KMS-11 (cell line): ENCODE measurements around the gene CHD5.
"Not testable (repeated sequence)": the region's sequence is repeated elsewhere in the genome, so short reads cannot be mapped to it uniquely, and the experiment has no call there.

Source experiments
- H2AFZ ChIP-seq: fragments of 200-600 bp; sonication (generic); 2 replicates; pipeline ENCODE4 v1.6.1; 2016; ENCODE audit warnings: antibody characterized with exemption, mixed run types, low read depth
- H3K27ac ChIP-seq: fragments of 200-600 bp; sonication (generic); 2 replicates; pipeline ENCODE4 v1.6.1; 2016; ENCODE audit warnings: mild to moderate bottlenecking, mixed run types
- H3K27me3 ChIP-seq: fragments of 200-600 bp; sonication (generic); 2 replicates; pipeline ENCODE4 v1.6.1; 2017; ENCODE audit warnings: mild to moderate bottlenecking, low read depth, mixed run types, moderate library complexity; ENCODE audit not compliant: insufficient read depth
- H3K36me3 ChIP-seq: fragments of 200-600 bp; sonication (generic); 2 replicates; pipeline ENCODE4 v1.6.1; 2017; ENCODE audit warnings: mild to moderate bottlenecking, mixed run types; ENCODE audit not compliant: insufficient read depth
- H3K4me1 ChIP-seq: fragments of 200-600 bp; sonication (generic); 2 replicates; pipeline ENCODE4 v1.6.1; 2016; ENCODE audit warnings: mild to moderate bottlenecking, low read depth, mixed run types; ENCODE audit not compliant: poor library complexity, severe bottlenecking
- H3K4me2 ChIP-seq: fragments of 200-600 bp; sonication (generic); 2 replicates; pipeline ENCODE4 v1.7.0; 2016; ENCODE audit warnings: mild to moderate bottlenecking, mixed run types
- H3K4me3 ChIP-seq: fragments of 200-600 bp; sonication (generic); IDR thresholded peaks from 2 replicates; pipeline ENCODE4 v1.6.1; 2017; ENCODE audit warnings: low read depth, low read length, mixed read lengths; ENCODE audit not compliant: insufficient read depth
- H3K79me2 ChIP-seq: fragments of 200-600 bp; sonication (generic); 2 replicates; pipeline ENCODE4 v1.6.1; 2016; ENCODE audit warnings: low read depth, mixed run types; ENCODE audit not compliant: insufficient read depth
- H3K9ac ChIP-seq: fragments of 200-600 bp; sonication (generic); 2 replicates; pipeline ENCODE4 v1.6.1; 2016; ENCODE audit warnings: mild to moderate bottlenecking, mixed run types
- H4K20me1 ChIP-seq: fragments of 200-600 bp; sonication (generic); 2 replicates; pipeline ENCODE4 v1.6.1; 2016; ENCODE audit warnings: mild to moderate bottlenecking, mixed run types; ENCODE audit not compliant: insufficient read depth
- TF ChIP-seq, protein P1 (sequence below): fragments of 200-600 bp; sonication (generic); conservative IDR thresholded peaks from 2 replicates; pipeline ENCODE4 v1.6.1; 2017; ENCODE audit warnings: low read depth, mild to moderate bottlenecking, antibody characterized with exemption, low read length, moderate library complexity, mixed read lengths

The CHD5 gene

DNA sequence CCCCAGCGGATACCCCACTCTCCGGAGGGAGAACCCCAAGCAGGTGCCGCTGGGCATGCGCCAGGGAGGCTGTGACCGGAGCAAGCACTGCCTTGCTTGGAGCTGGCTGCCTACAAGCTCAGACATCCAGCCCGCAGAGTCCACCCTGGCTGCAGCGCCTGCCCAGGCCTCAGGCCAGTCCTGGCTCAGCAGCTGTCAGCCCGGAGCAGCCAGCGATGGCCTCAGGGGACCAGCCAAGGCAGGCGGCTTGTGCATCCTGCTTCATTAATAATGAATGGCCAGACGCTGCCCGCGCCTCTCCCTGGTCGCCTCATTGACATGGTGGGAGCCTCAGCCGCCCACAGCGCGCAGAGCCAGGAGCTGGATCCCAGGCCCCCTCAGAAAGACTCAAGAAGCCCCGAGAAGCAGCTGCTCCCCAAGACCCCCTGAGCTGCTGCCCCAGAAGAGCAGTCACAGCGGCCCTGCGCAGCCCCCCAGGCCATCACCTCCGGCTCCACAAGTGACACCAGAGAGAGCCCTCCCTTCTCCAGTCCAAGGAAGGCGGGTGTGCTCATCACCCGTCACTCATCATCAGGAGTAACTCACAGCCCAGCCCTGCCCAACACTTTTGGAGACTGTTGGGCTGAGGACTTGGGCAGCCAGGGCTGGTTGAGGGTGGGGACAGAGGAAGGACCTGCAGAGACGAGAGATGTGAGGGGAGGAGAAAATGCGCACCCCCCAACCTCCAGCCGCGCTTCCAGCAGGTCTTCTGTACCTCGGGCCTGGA lies 114.8 kb downstream of the CHD5 start:
- Histone ChIP-seq H3K9ac (no peak overlapping the region), H3K36me3 (no peaks in the 10 kb centered on the region), H3K4me1 (peaks cover 12% of the 10 kb centered on the region), H3K27ac (no peak overlapping the region), H3K4me3 (no peak overlapping the region), H3K27me3 (no peaks in the 10 kb centered on the region), H2AFZ (no peak overlapping the region), H3K4me2 (no peak overlapping the region), H4K20me1 (no peaks in the 10 kb centered on the region), H3K79me2 (no peaks in the 10 kb centered on the region; the same call in 1 of the 2 replicates)
- TF ChIP-seq, protein P1, sequence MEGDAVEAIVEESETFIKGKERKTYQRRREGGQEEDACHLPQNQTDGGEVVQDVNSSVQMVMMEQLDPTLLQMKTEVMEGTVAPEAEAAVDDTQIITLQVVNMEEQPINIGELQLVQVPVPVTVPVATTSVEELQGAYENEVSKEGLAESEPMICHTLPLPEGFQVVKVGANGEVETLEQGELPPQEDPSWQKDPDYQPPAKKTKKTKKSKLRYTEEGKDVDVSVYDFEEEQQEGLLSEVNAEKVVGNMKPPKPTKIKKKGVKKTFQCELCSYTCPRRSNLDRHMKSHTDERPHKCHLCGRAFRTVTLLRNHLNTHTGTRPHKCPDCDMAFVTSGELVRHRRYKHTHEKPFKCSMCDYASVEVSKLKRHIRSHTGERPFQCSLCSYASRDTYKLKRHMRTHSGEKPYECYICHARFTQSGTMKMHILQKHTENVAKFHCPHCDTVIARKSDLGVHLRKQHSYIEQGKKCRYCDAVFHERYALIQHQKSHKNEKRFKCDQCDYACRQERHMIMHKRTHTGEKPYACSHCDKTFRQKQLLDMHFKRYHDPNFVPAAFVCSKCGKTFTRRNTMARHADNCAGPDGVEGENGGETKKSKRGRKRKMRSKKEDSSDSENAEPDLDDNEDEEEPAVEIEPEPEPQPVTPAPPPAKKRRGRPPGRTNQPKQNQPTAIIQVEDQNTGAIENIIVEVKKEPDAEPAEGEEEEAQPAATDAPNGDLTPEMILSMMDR = no peak

DNA sequence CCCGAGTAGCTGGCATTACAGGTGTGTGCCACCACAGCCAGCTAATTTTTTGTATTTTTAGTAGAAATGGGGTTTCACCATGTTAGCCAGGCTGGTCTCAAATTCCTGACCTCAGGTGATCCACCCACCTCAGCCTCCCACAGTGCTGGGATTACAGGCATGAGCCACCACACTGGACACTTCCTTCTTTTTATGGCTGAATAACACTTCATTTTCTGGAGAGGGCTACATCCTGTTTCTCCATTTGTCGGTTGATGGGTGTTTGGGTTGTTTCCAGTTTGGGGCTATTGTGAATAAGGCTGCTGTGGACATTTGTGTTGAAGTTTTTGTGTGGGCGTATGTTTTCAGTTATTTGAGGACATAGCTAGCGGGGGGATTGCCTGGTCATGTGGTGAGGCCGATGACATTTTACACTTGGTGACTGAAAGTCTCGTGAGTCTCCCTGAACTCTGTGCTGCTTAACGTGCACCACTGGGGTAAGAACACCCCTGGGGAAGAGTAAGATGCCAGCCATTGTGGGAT lies 116.5 kb downstream of the CHD5 start:
- not testable (repeated sequence) for H4K20me1 ChIP-seq, H3K4me2 ChIP-seq, H3K27ac ChIP-seq, H3K4me1 ChIP-seq, H2AFZ ChIP-seq, H3K36me3 ChIP-seq, H3K9ac ChIP-seq, H3K4me3 ChIP-seq, H3K27me3 ChIP-seq, H3K79me2 ChIP-seq

DNA sequence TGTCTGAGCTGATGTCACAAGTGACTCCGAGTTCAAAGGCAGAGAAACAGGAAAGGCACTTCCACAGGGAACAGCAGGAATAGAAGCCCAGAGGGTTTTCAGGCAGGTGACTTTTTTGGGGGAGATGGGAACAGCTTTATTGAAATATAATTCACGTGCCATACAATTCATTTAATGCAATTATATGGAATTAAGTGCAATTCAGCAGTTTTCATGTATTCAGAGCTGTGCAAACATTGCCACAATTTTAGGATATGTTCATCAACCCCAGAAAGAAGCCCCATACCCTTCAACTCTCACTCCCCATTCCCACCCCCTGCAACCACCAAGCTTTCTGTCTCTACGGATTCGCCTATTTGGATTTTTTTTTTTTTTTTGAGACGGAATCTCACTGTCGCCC lies 117.5 kb downstream of the CHD5 start:
- no peaks in the 10 kb centered on the region for H4K20me1 ChIP-seq
- H2AFZ ChIP-seq = no peak overlapping the region
- no peak overlapping the region for H3K4me2 ChIP-seq
- H3K27me3 ChIP-seq = no peaks in the 10 kb centered on the region
- no peak overlapping the region for H3K27ac ChIP-seq
- no peaks in the 10 kb centered on the region; the same call in 1 of the 2 replicates for H3K79me2 ChIP-seq
- H3K9ac ChIP-seq = no peak overlapping the region
- H3K36me3 ChIP-seq = no peaks in the 10 kb centered on the region
- TF ChIP-seq, protein P1 = no peak
- no peaks in the 10 kb centered on the region for H3K4me1 ChIP-seq
- no peak overlapping the region for H3K4me3 ChIP-seq

DNA sequence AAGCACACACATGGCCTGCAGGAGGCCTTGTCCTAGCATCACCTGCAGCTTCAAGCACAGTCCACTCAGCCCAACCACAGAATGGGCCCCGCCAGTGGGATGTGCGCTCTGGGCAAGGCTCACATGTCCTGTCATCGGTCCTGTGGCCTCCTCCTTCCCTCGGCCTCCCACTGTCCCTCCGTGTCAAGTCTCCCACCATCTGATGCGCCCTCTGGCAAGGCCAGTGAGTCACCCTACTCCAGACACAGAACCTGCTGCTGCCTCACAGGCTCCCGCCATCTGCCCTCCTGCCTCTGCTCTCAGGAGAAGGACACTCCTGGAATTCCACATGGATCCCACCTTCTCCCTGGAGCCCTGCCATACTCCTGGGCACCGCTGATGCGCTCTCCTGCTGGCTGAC lies 120.3 kb downstream of the CHD5 start:
- TF ChIP-seq, protein P1 = no peak
- Histone ChIP-seq H3K36me3 (no peaks in the 10 kb centered on the region), H3K4me1 (no peaks in the 10 kb centered on the region), H3K79me2 (no peaks in the 10 kb centered on the region; the same call in 1 of the 2 replicates), H3K4me2 (no peak overlapping the region), H3K9ac (no peak overlapping the region), H4K20me1 (no peaks in the 10 kb centered on the region), H3K27me3 (no peaks in the 10 kb centered on the region), H3K27ac (no peak overlapping the region), H2AFZ (no peak overlapping the region), H3K4me3 (no peak overlapping the region)
